Mononuclear cell (primary cell): ENCODE results near the gene PROCA1. TPM values are rescaled to one million over a fixed set of nuclear protein-coding genes. Genes with fewer than 3 reads are reported as not detected.

Experiments used
- H3K27me3 ChIP-seq: 2 replicates; pipeline ENCODE4 v1.6.0; 2011; ENCODE audit warnings: low read length, control low read depth; ENCODE audit not compliant: insufficient read depth
- H3K4me1 ChIP-seq: 2 replicates; pipeline ENCODE4 v1.5.1; 2011; ENCODE audit warnings: mild to moderate bottlenecking, low read length, control low read depth; ENCODE audit not compliant: insufficient read depth
- H3K4me3 ChIP-seq: 2 replicates; pipeline ENCODE4 v1.5.1; 2011; ENCODE audit warnings: mild to moderate bottlenecking, low read length, moderate library complexity
- H3K9me3 ChIP-seq: 2 replicates; pipeline ENCODE4 v1.5.1; 2011; ENCODE audit warnings: low read depth, mild to moderate bottlenecking, control low read depth, low read length
- total RNA-seq: library from RNA; depleted of rRNA; stranded (reverse); fragments of >200 nt; gene quantifications from one replicate; pipeline ENCODE4 v1.2.3, GENCODE V29; 2012

PROCA1 gene
- total RNA-seq, 1 donor = 0.94 TPM

GRCh38 chr17:28710861-28711722 is 596 bp downstream of the PROCA1 start:
- peaks cover 20% of the 10 kb centered on the region for H3K4me1 ChIP-seq
- H3K4me3 ChIP-seq = peak overlapping the region; percentile 70
- H3K9me3 ChIP-seq = no peaks in the 10 kb centered on the region
- no peaks in the 10 kb centered on the region for H3K27me3 ChIP-seq

DNA sequence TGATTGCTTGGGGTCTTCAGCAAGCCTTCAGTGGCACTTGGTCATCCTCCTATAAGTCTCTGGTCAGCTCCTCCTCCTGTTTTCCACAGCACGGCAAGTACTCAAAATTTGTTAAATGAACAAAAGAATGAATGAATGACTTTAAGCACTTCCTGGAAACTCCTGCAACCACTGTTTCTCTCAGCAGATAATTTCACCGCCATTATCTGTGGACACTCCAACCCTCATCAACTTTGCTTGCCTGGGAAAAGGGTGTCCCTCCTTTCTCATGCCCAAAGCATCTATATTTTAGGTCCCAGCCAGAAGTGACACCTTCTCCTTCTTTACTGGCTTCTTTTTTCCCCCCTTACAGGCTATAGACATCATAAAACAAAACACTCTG is 4.4 kb downstream of the PROCA1 start:
- no peaks in the 10 kb centered on the region for H3K9me3 ChIP-seq
- no peak overlapping the region for H3K4me3 ChIP-seq
- no peaks in the 10 kb centered on the region for H3K27me3 ChIP-seq
- H3K4me1 ChIP-seq = peaks cover 16% of the 10 kb centered on the region

DNA sequence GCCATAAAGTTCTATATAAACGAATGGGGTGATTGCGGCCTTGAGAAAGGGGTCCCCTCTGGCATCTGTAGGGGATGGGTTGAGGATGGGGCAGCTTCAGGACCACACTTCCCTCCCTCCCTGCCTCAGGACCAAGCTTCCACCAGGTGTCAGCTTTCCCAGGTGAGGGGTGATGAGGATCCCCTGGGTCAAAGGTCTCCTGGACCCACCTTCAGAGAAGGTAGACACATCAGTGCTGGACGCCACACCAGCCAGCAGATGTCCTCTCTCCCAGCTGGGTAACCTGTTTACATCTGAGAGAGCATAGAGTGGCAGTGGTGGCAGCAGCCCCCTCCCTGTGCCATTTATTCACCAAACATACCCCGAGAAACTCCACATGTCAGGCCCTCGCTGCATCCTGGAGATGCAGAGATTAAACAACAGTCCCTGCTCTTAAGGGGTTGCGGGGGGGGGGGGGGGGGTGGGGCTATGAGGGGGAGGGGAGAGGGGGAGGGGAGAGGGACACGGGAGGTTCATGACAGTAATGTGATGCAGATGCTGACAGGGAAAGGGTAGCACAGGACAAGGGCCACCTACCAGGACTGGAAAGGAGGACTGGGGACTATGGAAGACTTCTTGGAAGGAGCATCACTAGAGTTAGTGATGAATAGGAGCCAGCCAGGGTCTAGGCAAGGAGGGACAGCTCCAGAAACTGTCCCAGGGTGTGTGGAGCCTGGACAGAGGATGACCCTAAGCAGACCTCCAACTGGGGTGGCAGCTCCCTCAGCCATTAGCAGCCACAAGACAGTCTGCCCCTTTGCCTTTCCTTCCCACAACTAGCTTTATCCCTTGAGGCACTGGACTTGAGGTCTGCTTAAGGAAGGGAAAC is 5.0 kb downstream of the PROCA1 start:
- no peaks in the 10 kb centered on the region for H3K9me3 ChIP-seq
- H3K27me3 ChIP-seq = no peaks in the 10 kb centered on the region
- no peak overlapping the region for H3K4me3 ChIP-seq
- peaks cover 9% of the 10 kb centered on the region for H3K4me1 ChIP-seq

DNA sequence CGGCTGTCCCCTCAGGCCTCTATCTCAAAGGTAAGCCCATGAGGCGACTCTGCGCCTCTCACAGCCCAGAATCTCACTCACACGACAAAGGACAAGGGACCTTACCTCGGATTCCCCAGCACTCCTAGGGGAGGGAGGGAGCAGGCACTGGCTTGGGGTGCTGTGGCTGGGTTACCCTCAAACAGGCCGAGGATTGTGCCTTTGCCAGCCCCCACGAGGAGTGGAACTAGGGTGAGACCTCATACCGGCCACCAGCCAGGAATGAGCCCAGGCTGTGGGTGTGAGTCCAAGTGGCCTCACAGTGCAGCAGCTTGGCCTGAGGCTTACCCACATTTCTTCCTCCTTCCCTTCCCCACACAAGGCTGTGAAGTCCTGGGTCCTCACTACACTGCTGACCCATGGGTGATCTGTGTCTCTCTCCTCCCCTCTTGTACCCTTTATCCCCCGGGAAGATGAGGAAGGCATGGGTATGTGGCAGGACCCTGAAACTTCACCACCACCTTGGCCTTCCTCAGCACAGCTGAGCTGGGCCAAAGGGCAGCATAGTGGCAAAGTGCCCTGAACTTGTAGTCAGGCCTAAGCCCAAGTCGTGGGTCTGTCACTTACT is 5.9 kb downstream of the PROCA1 start:
- H3K27me3 ChIP-seq = no peaks in the 10 kb centered on the region
- H3K9me3 ChIP-seq = no peaks in the 10 kb centered on the region
- peaks cover 5% of the 10 kb centered on the region for H3K4me1 ChIP-seq
- no peak overlapping the region for H3K4me3 ChIP-seq

GRCh38 chr17:28705074-28705659 is 6.5 kb downstream of the PROCA1 start:
- H3K27me3 ChIP-seq = no peaks in the 10 kb centered on the region
- H3K4me1 ChIP-seq = no peaks in the 10 kb centered on the region
- no peak overlapping the region for H3K4me3 ChIP-seq
- no peaks in the 10 kb centered on the region for H3K9me3 ChIP-seq

DNA sequence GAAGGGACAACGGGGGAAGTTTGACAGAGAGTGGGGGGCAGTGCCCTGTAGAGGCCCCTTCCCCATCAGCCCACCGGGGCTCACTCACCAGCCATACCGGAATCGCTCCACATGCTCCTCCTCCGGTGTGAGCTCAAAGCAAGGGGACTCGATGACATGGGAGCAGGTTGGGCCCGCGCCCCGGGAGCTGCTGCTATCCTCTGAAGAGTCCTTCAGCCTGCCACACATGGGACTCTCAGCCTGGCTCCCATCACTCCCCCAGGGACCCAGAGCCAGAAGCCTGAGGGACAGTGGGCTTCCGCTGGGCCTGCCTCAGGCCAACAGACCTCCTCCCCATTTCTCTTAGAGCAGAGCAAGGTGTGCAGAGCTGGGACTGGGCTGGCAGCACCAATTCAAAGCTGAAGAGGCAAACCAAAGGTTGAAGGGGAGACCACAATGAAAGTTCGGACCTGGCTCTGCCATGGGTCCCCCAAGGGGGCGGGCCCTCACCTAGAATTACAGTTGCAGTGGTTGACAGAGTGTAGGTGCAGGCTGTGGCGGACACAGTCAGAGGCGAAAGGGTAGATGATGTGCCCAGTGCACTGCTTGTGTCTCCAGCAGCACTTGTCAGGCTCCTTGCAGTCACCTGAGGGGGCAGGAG is 7.3 kb downstream of the PROCA1 start:
- no peaks in the 10 kb centered on the region for H3K4me1 ChIP-seq
- no peak overlapping the region for H3K4me3 ChIP-seq
- H3K9me3 ChIP-seq = no peaks in the 10 kb centered on the region
- H3K27me3 ChIP-seq = no peaks in the 10 kb centered on the region

GRCh38 chr17:28703552-28704218 is 8.0 kb downstream of the PROCA1 start:
- Histone ChIP-seq H3K4me3 (no peak overlapping the region), H3K9me3 (no peaks in the 10 kb centered on the region), H3K27me3 (no peaks in the 10 kb centered on the region), H3K4me1 (no peaks in the 10 kb centered on the region)

DNA sequence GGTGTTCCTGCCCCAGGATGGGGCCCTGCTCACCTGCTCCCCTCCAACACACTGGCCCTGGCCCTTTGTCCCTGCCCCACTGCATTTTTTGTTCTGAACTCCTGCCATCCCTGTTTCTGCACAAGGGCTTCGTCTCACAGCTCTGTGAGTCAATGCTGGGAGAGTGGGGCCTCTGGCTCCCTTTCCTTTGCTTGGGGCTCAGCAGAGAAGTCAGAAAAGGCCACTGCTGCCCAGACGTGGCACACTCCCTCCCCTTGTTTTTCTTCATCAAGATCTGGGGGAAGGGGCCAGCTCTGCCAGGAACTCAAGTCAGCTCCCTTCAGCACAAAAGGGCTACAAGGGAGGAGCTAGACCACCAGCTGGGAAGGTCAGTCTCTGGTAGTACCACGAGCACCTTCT is 8.9 kb downstream of the PROCA1 start:
- no peak overlapping the region for H3K4me3 ChIP-seq
- H3K4me1 ChIP-seq = no peaks in the 10 kb centered on the region
- no peaks in the 10 kb centered on the region for H3K27me3 ChIP-seq
- H3K9me3 ChIP-seq = no peaks in the 10 kb centered on the region

DNA sequence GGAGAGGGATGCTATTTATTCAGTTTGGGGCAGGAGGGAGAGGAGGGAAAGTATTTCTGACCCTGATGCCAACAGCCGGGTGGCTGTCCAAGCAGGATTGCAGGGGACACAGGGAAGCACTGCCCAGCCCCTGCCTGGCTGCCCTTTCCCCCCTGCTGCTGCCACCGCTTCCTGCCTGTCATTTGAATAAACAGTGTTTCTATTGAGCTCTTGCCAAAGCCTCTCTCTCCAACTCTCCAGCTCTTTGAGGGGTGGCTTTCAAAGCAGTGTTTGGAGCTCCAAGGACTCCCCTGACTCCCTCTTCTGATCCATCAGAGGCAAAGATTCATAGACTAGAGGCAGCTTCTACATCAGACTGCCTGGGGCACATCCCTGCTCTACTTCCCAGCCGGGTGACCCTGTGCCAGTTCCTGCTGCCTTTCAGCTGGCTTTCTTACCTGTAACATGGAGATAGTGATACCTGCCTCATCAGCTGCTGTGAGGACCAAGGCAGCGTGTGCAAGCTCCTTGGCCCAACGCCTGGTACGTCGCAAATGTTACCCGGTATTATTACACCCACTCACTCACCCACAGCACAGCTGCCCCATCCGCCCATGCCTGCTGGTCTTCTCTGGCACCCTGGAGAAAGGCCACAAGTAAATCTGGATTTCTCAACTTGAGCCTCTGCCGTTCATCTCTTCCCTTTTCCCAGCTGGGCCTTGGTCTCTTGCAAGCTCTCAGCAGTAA is 9.5 kb downstream of the PROCA1 start:
- H3K4me1 ChIP-seq = no peaks in the 10 kb centered on the region
- no peak overlapping the region for H3K4me3 ChIP-seq
- H3K9me3 ChIP-seq = no peaks in the 10 kb centered on the region
- no peaks in the 10 kb centered on the region for H3K27me3 ChIP-seq

- H3K4me3 ChIP-seq = no peak overlapping the region
- H3K4me1 ChIP-seq = no peaks in the 10 kb centered on the region
- no peaks in the 10 kb centered on the region for H3K27me3 ChIP-seq
- no peaks in the 10 kb centered on the region for H3K9me3 ChIP-seq
Observed at GRCh38 chr17:28700830-28701492, 10.7 kb downstream of the PROCA1 start.

DNA sequence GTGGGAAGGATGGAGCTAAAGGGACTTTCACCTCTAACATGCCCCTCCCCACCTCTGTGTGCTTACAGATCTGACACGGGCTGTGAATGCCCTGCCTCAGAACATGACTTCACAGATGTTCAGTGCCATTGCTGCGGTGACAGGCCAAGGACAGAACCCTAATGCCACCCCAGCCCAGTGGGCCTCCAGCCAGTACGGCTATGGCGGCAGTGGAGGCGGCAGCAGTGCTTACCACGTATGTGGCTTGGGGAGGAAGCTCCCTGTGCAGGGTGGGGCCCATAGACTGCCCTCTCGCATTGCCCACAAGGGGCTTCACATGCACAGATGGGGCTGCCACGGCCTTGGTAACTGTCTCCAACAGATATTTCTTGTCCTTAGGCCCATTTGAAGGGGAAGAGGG is 11.4 kb downstream of the PROCA1 start:
- no peaks in the 10 kb centered on the region for H3K4me1 ChIP-seq
- H3K9me3 ChIP-seq = no peaks in the 10 kb centered on the region
- no peaks in the 10 kb centered on the region for H3K27me3 ChIP-seq
- no peak overlapping the region for H3K4me3 ChIP-seq

- Histone ChIP-seq H3K9me3 (no peaks in the 10 kb centered on the region), H3K4me3 (no peak overlapping the region), H3K27me3 (no peaks in the 10 kb centered on the region), H3K4me1 (no peaks in the 10 kb centered on the region)
Observed at GRCh38 chr17:28698253-28698941, 13.3 kb downstream of the PROCA1 start.

GRCh38 chr17:28693869-28694268 is 17.8 kb downstream of the PROCA1 start:
- Histone ChIP-seq H3K4me3 (no peak overlapping the region), H3K27me3 (no peaks in the 10 kb centered on the region), H3K4me1 (no peaks in the 10 kb centered on the region), H3K9me3 (no peaks in the 10 kb centered on the region)
